ENCODE results near the gene NUMB. TPM values are rescaled to one million over a fixed set of nuclear protein-coding genes. Genes with fewer than 3 reads are reported as not detected.

The NUMB gene
- total RNA-seq, 6 donors from 2014 or later: 85.6 to 169 (median 118) TPM

GRCh38 chr14:73467377-73467776, 9.0 kb upstream of the NUMB start:
- peak; percentile 17 to 23 for ATAC-seq (ENCODE audit: low FRiP score in 2 of 2)
- 63 to 85% methylated on average over 5 of the region's 5 CpGs for WGBS, 2 donors
- peak in 1 of 2 donors; percentile 33 for TF ChIP-seq POLR2AphosphoS5 (IDR thresholded peaks at IDR 0.05)
- no peak for TF ChIP-seq CTCF (IDR thresholded peaks at IDR 0.05)
- peak in 1 of 2 donors; percentile 80 for DNase-seq
- Histone ChIP-seq H3K4me3 (no peak overlapping the region), H3K4me1 (peaks cover 40 to 55% (median 49%) of the 10 kb centered on the region in 4 donors), H3K9me3 (no peaks in the 10 kb centered on the region), H3K27me3 (no peaks in the 10 kb centered on the region), H3K27ac (peak overlapping the region; percentile 74 to 83 (median 77)), H3K36me3 (no peaks in the 10 kb centered on the region)

- peaks cover 45 to 60% (median 54%) of the 10 kb centered on the region in 4 donors for H3K4me1 ChIP-seq
- no peak for ATAC-seq (ENCODE audit: low FRiP score in 2 of 2)
- no peak for DNase-seq
- H3K36me3 ChIP-seq: no peaks in the 10 kb centered on the region
- peak overlapping the region; percentile 74 to 83 (median 77) for H3K27ac ChIP-seq
- no peaks in the 10 kb centered on the region for H3K9me3 ChIP-seq
- 79 to 92% methylated on average over 4 of the region's 4 CpGs for WGBS, 2 donors
- H3K4me3 ChIP-seq: no peak overlapping the region
- TF ChIP-seq POLR2AphosphoS5 (IDR thresholded peaks at IDR 0.05) (no peak), CTCF (IDR thresholded peaks at IDR 0.05) (no peak), EP300 (IDR thresholded peaks at IDR 0.05) (no peak), POLR2A (IDR thresholded peaks at IDR 0.05) (no peak)
- H3K27me3 ChIP-seq: no peaks in the 10 kb centered on the region
Observed at GRCh38 chr14:73466861-73467260, 8.5 kb upstream of the NUMB start.

- no peak for TF ChIP-seq CTCF (IDR thresholded peaks at IDR 0.05)
- no peak for TF ChIP-seq EP300 (IDR thresholded peaks at IDR 0.05)
- no peak for TF ChIP-seq POLR2A (IDR thresholded peaks at IDR 0.05)
- TF ChIP-seq POLR2AphosphoS5 (IDR thresholded peaks at IDR 0.05): no peak
- Histone ChIP-seq H3K27me3 (no peaks in the 10 kb centered on the region), H3K4me3 (peak overlapping the region in 3 of 4 donors; percentile 1 to 30 (median 10)), H3K36me3 (no peaks in the 10 kb centered on the region), H3K4me1 (peaks cover 54 to 69% (median 62%) of the 10 kb centered on the region in 4 donors), H3K9me3 (no peaks in the 10 kb centered on the region), H3K27ac (peak overlapping the region; percentile 74 to 83 (median 77))
- DNase-seq (no peak), ATAC-seq (ENCODE audit: low FRiP score in 2 of 2) (peak; percentile 31 to 59)
- 28 to 34% methylated on average over 5 of the region's 5 CpGs for WGBS, 2 donors
Observed at GRCh38 chr14:73465823-73466532, 7.6 kb upstream of the NUMB start.

DNA sequence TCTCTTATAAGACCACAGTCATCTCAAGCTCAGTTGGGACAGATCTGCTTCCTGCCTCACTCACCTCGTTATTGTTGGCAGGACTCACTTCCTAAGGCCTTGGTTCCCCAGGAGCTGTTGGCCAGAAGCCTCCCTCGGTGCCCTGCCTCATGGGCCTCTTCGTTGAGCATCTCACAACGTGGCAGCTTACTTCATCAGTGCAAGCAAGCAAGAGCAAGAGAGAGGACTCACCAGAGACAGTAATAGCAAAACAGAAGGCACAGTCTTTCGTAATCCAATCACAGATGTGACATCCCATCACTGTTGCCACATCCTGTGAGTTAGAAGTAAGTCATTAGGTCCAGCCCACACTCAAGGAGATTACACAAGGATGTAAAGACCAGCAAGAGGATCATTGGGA, 5.1 kb upstream of the NUMB start:
- H3K27me3 ChIP-seq: no peaks in the 10 kb centered on the region
- H3K4me1 ChIP-seq: peaks cover 65 to 89% (median 80%) of the 10 kb centered on the region in 4 donors
- no peaks in the 10 kb centered on the region for H3K36me3 ChIP-seq
- 19 to 21% methylated on average over 5 of the region's 5 CpGs for WGBS, 2 donors
- TF ChIP-seq POLR2AphosphoS5 (IDR thresholded peaks at IDR 0.05): peak; percentile 79 to 95
- TF ChIP-seq CTCF (IDR thresholded peaks at IDR 0.05): no peak
- peak in 1 of 4 donors; percentile 69 for TF ChIP-seq EP300 (IDR thresholded peaks at IDR 0.05)
- peak in 1 of 4 donors; percentile 57 for TF ChIP-seq POLR2A (IDR thresholded peaks at IDR 0.05)
- DNase-seq (peak in 1 of 2 donors; percentile 79), ATAC-seq (ENCODE audit: low FRiP score in 2 of 2) (peak in 1 of 2 donors; percentile 46)
- H3K27ac ChIP-seq: peak overlapping the region; percentile 74 to 83 (median 77)
- no peaks in the 10 kb centered on the region for H3K9me3 ChIP-seq
- H3K4me3 ChIP-seq: peak overlapping the region in 1 of 4 donors; percentile 9
